NOMO-1 treated with dmso at 0.1 percent for 144 hours (cell line): Measurements from ENCODE around the gene DCHS1.

Experiments used
- DNase-seq: peaks from one replicate; lab custom pipeline; 2025; ENCODE audit not compliant: unreplicated experiment; lab: John Stamatoyannopoulos, UW

The DCHS1 gene

GRCh38 chr11:6599449-6599848, 56.2 kb downstream of the DCHS1 start:
- DNase-seq = no peak

- DNase-seq = no peak
Measured at GRCh38 chr11:6598555-6598954, 57.1 kb downstream of the DCHS1 start.

GRCh38 chr11:6596239-6596877, 59.3 kb downstream of the DCHS1 start:
- no peak for DNase-seq

DNA sequence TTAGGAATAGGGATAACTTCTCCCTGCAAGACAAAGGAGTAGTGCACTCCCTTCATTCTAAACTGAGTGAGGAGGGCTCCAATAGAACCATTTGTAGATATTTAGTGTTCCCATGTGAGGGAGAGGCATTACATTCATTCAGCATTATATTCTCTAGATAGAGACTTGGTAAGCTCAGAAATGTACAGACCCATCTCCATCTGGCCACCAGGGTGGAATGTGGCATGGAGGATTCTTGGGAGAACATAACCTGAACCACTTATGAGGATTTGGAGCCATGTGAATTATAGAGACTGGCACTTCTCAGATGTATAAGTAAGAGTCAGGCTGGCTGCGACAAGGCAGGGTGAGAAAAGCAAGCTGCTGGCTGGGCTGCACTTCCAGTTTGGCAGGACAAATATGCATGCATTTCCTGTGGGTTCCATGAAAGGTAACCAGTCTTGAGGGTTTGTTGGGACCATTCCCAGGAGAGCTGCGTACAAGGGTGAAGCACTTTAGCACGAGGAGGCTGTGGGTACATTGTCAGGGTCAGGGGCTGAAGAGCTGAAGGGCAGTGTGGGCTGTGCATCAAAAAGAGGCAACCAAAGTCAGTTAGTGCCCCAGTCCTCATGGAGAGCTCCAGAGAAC, 61.4 kb downstream of the DCHS1 start:
- DNase-seq = no peak

- no peak for DNase-seq
Measured at GRCh38 chr11:6588018-6588417, 67.6 kb downstream of the DCHS1 start.

DNA sequence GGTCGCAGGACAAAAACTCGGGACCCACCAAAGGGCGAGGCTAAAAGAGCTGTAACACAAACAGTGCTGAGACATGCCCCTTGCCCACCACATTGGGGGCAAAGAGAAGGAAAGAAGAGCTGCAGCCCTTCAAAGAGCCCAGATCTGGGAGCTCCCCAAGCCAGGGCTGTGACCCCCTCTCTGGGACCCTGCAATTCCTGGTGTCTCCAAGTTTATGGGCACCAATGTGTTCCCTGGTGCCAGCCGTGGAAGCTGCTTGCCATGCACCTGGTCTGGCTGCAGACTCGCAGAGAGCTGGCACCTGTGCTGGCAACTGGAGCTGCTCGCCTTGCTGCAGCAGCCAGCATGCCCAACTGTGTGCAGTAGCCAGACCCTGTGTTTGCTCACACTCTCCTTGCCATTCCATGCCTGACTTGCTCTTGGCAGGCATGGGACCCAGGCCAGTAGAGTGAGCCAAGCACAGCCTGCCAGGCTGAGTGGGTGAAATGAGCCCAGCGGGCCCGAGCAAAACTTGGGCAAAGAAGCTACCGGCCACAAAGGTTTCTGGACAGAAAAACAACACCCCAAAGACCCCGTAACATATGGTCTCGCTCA, 68.2 kb downstream of the DCHS1 start:
- no peak for DNase-seq

DNA sequence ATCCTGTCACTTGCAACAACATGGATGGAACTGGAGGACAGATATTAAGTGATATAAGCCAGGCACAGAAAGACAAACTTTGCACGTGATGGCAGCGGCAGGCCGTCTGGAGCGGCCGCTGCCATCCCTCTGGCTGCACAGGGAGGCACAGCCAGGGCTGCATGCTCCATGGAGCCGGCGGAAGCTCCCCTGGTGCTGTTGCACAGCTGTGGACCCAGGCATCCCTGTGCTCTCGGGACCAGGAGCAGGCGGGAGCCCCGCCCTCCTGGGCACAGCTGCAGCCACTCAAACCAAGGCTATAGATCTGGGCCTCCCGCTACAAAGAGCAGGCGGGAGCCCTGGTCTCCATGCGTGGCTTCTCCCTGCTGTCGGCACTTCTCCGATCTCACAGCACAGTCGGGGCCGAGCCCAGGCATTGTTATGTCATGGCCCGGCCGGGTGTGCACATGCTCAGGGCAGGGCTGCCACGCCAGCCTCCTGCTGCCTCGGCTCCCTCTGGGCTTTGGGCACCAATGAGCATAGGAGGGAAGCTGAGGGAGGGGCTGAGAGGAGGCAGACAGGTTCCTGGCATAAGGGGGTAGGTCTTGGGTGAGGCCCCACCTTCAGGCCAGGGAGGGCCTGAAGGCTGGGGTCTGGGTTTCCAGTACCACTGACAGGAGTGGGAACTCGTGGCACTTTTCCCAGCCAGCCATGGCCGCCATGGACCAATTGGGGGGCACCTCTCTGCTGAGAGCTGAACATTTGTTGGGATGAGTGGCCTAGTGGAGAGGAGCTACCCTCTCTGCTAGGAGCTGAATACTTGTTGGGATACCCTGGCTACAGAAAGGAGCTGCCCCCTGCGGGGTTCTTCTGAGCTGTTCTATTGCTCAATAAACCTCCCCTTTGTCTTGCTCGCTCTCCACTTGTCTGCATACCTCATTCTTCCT, 68.9 kb downstream of the DCHS1 start:
- no peak for DNase-seq

DNA sequence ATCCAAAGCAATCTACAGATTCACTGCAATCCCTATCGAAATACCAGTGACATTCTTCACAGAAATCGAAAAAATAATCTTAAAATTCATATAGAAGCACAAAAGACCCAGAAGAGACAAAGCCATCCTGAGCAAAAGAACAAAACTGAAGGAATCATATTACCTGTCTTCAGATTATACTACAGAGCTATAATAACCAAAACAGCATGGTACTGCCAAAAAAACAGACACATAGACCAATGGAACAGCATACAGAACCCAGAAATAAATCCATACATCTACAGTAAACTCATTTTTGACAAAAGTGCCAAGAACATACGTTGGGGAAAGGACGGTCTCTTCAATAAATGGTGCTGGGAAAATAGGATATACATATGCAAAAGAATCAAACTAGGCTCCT, 71.1 kb downstream of the DCHS1 start:
- DNase-seq = no peak

- no peak for DNase-seq
Measured at GRCh38 chr11:6583584-6583983, 72.0 kb downstream of the DCHS1 start.

- no peak for DNase-seq
Measured at GRCh38 chr11:6579681-6580080, 75.9 kb downstream of the DCHS1 start.

- DNase-seq = no peak
Measured at GRCh38 chr11:6578134-6578533, 77.5 kb downstream of the DCHS1 start.

DNA sequence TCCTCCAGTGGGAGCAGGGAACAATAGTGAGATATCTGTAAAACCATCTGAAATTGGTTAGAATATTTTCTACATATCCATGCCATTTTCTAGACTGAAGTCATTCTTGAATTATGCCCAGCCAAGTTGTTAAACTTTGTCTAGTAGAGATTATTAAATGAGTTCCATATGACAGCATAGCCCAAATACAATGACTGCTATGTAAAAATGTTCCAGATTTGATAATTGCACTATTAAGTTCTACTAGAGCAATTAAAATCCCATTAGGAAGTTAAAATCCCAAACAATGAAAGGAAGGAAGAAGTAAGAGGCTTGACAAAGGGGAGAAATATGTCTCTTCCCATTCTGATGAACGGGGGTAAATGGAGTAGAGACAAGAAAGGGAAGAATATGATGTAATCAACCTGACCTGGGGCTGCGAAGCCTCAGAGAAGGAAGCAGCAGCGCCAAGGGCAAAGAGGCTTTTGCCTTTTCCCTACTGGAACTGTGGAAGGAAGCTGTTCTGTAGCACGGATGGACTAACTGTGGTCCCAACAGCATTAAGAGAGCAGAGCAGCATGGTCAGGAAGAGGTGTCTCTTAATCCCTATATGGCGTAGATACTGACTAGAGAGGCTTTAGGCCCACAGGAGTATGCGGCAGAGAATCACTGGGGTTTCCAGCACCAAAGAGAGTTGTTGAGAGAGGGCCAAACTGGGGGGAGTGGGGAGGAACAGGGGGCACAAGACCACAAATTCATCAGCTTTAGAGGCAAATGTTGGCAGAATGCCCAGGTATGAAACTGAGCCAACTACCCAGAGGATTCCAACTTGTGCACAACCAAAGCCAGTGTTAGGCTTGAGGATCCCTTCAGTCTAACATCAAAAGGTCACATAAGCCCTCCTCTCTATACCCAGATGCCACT, 78.9 kb downstream of the DCHS1 start:
- DNase-seq = no peak

DNA sequence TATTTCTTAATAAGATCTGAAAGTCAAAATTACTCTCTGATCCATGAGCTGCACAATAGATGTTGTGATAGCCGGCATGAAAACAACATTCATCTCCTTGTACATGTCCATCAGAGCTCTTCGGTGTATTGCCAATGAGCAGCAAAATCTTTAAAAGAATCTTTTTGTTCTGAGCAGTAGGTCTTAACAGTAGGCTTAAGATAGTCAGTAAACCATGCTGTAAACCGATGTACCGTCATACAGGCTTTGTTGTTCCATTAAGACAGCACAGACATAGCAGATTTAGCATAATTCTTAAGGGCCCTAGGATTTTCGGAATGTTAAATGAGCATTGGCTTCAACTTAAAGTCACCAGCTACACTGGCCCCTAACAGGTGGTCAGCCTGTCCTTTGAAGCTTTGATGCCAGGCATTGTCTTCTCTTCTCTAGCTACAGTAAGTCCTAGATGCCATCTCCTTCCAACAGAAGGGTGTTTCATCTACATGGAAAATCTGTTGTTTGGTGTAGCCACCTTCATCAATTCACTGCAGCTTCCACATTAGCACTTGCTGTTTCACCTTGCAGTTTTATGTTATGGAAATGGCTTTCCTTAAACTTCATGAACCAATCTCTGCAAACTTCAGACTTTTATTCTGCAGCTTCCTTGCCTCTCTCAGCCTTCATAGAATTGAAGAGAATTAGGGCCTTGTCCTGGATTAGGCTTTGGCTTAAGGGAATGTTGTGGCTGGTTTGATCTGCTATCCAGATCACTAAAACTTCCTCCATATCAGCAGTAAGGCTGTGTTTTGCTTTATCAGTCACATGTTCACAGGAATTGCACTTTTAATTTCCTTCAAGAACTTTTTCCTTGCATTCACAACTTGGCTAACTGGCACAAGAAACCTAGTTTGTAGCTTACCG, 80.5 kb downstream of the DCHS1 start:
- no peak for DNase-seq

GRCh38 chr11:6572215-6572614, 83.4 kb downstream of the DCHS1 start:
- DNase-seq = no peak

GRCh38 chr11:6571434-6572008, 84.1 kb downstream of the DCHS1 start:
- no peak for DNase-seq
